HG02763 (cell line): ENCODE data around the gene CNTNAP2.
A peak's percentile ranks its signal among the peaks of the same experiment; 100 is the strongest.
"Not testable (repeated sequence)": the region's sequence is repeated elsewhere in the genome, so short reads cannot be mapped to it uniquely, and the experiment has no call there.

ENCODE experiments used
- ATAC-seq: cut with Tn5 transposase; IDR thresholded peaks from one replicate; pipeline ENCODE4 v1.9.1; 2021; ENCODE audit warnings: mild to moderate bottlenecking, moderate library complexity; ENCODE audit not compliant: unreplicated experiment

Gene CNTNAP2

GRCh38 chr7:148304456-148304855 is 2187.9 kb downstream of the CNTNAP2 start:
- peak; percentile 77 for ATAC-seq

GRCh38 chr7:148306759-148307158 is 2190.2 kb downstream of the CNTNAP2 start:
- ATAC-seq, result no peak

DNA sequence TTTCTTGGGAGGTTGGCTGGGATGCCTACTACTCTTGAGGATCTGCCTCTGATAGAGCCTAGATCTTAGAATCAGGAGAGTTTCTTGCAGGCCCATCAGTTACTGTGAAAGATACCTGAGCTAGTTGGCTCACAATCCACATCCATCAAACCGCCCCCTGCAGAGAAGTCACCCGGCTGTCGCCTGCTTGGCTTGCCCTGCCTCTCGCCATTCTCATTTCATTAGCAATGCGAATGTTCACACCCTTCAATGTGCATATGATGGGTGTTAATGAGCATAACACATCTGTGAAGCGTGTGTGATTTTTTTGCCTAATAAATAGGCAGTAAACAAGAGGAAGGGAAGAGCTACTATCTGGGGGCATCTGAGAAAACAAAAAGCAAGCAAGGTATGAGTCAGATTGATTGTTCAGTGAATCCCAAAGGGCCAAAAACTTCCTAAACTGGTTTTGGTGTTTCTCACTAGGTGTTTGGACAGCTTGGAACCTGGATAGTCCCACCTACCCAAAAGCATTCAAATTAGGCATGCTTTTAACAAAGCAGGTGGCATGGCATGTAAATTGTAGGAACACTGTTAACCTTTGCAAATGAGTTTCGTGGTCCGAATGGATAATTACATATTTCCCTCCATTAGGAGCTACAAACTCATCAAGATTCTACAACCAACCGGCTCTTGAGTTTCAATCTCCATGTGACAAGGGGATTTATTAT is 2201.7 kb downstream of the CNTNAP2 start:
- no peak for ATAC-seq

- no peak for ATAC-seq
Observed at GRCh38 chr7:148318838-148319237, 2202.2 kb downstream of the CNTNAP2 start.

DNA sequence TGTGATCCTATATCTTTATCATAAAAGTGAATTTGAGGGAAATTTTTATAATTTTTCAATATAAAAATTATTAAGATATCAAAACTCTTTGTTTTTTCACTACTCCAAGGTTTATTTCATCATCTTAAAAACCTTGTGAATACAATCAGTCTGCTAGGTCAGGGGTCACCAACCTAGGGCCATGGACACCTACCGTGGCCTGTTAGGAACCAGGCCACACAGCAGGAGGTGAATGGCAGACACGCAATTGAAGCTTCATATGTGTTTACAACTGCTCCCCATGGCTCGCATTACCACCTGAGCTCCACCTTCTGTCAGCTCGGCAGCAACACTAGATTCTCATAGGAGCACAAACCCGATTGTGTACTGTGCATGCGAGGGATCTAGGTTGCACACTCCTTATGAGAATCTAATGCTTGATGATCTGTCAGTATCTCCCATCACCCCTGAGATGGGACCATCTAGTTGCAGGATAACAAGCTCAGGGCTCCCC is 2202.8 kb downstream of the CNTNAP2 start:
- ATAC-seq, result no peak

GRCh38 chr7:148325208-148325607 is 2208.6 kb downstream of the CNTNAP2 start:
- no peak for ATAC-seq

DNA sequence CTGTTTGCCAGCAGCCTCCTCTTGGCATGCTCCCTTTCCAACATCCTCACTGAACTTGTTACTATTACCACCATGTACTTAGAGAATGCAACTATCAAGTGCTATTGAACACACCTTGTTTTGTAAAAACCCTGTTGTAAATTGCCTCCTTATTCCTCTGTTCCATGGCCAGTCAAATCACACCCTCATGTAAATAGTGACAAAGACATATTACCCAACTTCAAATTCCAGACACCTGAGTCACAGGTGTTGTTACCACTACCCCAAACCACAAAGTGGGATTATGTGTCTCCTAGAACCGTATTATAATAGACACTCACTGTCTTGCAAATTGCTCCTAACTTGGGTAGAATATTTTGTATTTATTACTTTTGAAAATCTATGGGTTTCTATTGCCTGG is 2210.8 kb downstream of the CNTNAP2 start:
- ATAC-seq, result no peak

- no peak for ATAC-seq
Observed at GRCh38 chr7:148328906-148329305, 2212.3 kb downstream of the CNTNAP2 start.

GRCh38 chr7:148330124-148330818 is 2213.7 kb downstream of the CNTNAP2 start:
- ATAC-seq, result no peak

- ATAC-seq, result no peak
Observed at GRCh38 chr7:148330822-148331221, 2214.2 kb downstream of the CNTNAP2 start.

GRCh38 chr7:148331456-148331855 is 2214.9 kb downstream of the CNTNAP2 start:
- ATAC-seq, result not testable (repeated sequence)

DNA sequence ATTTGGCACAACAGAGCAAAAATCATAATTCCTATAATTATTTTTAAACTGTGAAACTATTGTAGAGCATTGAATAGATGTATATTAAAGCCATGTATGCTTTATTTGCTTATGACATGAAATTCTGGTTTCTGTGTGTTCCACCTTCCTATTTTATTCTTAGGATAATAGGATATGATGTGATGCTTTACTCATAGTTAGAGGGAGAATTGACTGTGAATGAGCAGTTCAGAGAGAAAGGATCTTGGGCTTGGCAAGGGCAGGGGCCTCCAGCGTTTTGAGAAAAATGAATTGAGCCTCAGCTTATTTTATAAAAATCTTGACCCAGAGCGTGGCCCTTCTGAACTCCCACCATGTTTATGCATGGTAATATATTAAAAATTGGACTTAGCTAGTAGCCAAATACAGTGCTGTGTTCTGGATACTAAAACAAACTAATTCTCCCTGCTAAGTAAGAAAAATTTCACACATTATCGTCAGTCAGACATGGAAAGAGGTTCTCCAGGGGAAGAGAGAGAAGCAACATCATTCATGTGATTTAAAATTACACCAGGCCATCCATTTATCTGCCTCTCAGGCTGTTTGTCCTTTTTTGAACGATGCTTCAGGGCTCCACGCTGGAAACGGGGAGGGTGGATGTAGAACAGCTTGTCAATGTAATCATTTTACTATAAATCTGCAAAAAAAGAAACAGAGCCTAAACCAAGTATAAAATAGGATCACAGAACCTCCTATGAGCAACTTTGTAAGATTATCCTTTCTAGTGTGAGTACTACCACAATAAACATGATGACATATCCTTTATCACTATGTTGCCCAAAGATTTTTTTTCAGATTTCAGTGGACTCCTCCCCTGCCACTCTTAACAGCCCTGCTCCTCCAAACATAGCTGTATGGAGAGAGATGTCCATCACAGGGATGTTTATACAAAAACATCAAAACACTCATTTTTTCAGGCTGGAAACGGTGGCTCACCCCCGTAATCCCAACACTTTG is 2215.9 kb downstream of the CNTNAP2 start:
- no peak for ATAC-seq

GRCh38 chr7:148334441-148334956 is 2217.9 kb downstream of the CNTNAP2 start:
- ATAC-seq, result no peak

GRCh38 chr7:148334959-148335577 is 2218.5 kb downstream of the CNTNAP2 start:
- no peak for ATAC-seq

DNA sequence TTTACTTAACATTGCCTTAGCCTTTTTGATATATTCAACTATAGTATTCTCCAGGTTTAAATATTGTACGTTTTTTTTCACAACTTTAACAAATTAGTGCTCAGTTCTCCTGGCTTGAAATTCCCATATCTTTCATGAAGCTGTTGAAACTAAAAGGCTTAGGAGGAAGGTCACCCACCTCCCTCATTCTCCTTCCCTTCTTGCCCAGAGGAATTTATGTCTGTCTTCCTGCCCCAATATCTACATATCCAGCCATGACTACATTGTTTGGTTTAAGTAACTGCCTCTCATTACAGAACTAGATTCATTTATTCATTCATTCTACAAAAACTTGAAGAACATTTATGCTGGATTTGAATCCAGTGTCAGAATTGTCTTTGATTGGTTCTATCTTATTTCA is 2219.2 kb downstream of the CNTNAP2 start:
- ATAC-seq, result no peak

DNA sequence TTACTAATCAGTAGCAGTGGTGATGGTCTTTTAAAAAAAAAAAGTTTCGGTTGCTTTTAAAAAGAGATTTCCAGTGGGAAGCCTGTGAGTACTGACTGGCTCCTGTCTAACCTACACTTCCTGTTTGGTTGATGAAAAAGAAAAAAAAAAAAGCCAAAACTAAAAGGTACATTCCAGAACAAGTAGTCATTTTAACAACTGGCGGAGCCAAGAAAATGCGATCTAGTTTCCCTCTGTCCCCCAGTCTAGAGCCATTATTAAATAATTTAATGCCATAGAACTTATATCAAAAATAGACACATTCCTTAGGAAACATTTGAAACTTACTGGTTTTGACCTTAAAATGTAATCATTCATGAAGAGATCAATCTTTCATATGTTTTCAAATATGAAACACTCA is 2219.8 kb downstream of the CNTNAP2 start:
- no peak for ATAC-seq

- no peak for ATAC-seq
Observed at GRCh38 chr7:148337246-148337965, 2220.8 kb downstream of the CNTNAP2 start.

GRCh38 chr7:148337995-148338747 is 2221.6 kb downstream of the CNTNAP2 start:
- no peak for ATAC-seq
